ENCODE data around the gene LCA5L. TPM values are rescaled to one million over a fixed set of nuclear protein-coding genes. Genes with fewer than 3 reads are reported as not detected.
"Not testable (repeated sequence)": the region's sequence is repeated elsewhere in the genome, so short reads cannot be mapped to it uniquely, and the experiment has no call there.

LCA5L gene
- total RNA-seq, 1 donor from 2014 or later: 2.0 TPM

DNA sequence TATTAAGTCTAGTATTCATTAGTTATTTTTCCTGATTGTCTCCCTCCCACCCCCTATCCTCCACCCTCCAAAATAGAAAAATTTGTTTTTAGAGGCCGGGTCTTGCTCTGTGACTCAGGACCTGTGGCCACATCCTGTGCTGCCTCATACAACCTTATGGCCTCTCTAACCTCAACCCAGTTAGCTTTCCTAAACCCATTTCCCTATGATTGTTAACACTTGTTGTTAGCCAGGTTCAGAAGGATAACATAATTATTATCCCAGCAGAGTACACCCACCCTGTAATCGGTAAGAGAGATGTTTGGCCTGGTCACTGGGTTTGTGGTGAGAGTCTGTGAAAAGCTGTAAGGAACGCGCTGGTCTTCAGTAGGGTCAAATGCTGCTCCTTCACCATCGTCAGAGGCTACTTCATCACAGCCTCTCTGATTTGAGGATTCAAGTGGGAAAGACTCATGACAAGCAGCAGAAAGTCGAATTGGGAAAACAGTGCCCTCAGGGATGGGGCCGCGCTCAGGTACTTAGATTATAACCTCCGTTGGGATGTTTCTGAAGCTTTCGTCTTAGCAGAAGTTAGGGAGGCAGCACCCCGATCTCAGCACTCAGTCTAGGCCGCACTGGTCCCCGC lies 60.8 kb downstream of the LCA5L start:
- Histone ChIP-seq H2AFZ (ENCODE audit: low read depth, low read length) (no peak overlapping the region), H3K4me1 (ENCODE audit: insufficient read depth, low read length) (peaks cover 29% of the 10 kb centered on the region), H3K79me2 (ENCODE audit: insufficient read depth, low read length) (peaks cover 26% of the 10 kb centered on the region), H3K4me3 (ENCODE audit: insufficient read depth, low read depth, low read length) (no peak overlapping the region), H3K27ac (ENCODE audit: low read depth, low read length) (no peak overlapping the region), H3K9ac (ENCODE audit: low read length) (no peak overlapping the region), H3K4me2 (ENCODE audit: low read length) (peak overlapping the region; percentile 83), H4K20me1 (ENCODE audit: insufficient read depth, low read length) (peaks cover 16% of the 10 kb centered on the region), H3K27me3 (ENCODE audit: insufficient read depth, low read length) (no peaks in the 10 kb centered on the region), H3K36me3 (ENCODE audit: insufficient read depth, low read length) (no peaks in the 10 kb centered on the region), H3K9me3 (ENCODE audit: insufficient read depth, low read depth, low read length) (no peaks in the 10 kb centered on the region)
- FAIRE-seq: no peak
- no peak for TF ChIP-seq EZH2 (IDR thresholded peaks at IDR 0.05; ENCODE audit: insufficient read depth, low read length)
- TF ChIP-seq, protein P1, sequence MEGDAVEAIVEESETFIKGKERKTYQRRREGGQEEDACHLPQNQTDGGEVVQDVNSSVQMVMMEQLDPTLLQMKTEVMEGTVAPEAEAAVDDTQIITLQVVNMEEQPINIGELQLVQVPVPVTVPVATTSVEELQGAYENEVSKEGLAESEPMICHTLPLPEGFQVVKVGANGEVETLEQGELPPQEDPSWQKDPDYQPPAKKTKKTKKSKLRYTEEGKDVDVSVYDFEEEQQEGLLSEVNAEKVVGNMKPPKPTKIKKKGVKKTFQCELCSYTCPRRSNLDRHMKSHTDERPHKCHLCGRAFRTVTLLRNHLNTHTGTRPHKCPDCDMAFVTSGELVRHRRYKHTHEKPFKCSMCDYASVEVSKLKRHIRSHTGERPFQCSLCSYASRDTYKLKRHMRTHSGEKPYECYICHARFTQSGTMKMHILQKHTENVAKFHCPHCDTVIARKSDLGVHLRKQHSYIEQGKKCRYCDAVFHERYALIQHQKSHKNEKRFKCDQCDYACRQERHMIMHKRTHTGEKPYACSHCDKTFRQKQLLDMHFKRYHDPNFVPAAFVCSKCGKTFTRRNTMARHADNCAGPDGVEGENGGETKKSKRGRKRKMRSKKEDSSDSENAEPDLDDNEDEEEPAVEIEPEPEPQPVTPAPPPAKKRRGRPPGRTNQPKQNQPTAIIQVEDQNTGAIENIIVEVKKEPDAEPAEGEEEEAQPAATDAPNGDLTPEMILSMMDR (IDR thresholded peaks at IDR 0.05; ENCODE audit: insufficient read depth, low read depth, low read length): no peak
- peaks cover 7% of the 10 kb centered on the region for H3K4me1 Mint-ChIP-seq (ENCODE audit: low read depth, unreplicated experiment)
- peaks cover 2% of the 10 kb centered on the region for H3K36me3 Mint-ChIP-seq (ENCODE audit: low read depth, unreplicated experiment)
- peak overlapping the region; percentile 62 for H3K27ac Mint-ChIP-seq (ENCODE audit: unreplicated experiment)
- peak; percentile 54 for DNase-seq (ENCODE audit: low read depth)
- H3K9me3 Mint-ChIP-seq (ENCODE audit: unreplicated experiment): no peaks in the 10 kb centered on the region
- H3K27me3 Mint-ChIP-seq (ENCODE audit: low read depth, unreplicated experiment): no peaks in the 10 kb centered on the region
- H3K4me3 Mint-ChIP-seq (ENCODE audit: unreplicated experiment): peak overlapping the region; percentile 54

DNA sequence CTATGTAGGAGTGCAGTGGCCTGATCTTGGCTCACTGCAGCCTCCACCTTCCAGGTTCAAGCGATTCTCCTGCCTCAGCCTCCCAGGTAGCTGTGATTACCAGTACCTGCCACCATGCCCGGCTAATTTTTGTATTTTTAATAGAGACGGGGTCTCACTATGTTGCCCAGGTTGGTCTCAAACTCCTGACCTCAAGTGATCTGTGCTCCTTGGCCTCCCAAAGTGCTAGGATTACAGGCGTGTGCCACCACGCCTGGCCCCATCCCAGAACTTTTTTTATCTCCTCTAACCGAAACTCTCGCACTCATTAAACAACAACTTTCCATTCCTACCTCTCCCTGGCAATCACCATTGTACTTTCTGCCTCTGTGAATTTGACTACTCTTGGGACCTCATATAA lies 63.5 kb downstream of the LCA5L start:
- H3K4me1 Mint-ChIP-seq (ENCODE audit: low read depth, unreplicated experiment); FAIRE-seq: not testable (repeated sequence)

DNA sequence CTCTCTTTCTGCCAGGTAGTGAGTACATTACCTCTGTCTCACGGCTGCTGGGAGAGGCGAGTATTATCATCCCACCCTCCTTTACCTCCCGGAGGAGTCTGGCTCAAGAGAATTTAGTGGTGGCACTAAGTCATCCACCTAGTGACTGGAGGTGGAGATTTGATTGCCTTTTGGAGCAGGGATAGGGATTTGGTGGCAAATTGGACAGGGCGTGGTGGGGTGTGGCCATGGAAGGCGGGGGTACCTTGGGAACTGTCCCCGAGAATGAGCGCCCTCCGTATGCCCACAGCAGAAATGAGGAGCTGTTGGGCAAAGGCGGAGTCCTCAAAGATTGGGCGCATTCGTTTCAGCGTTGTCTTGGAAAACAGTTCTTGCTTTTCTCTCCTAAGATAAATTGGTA lies 64.6 kb downstream of the LCA5L start:
- no peaks in the 10 kb centered on the region for H4K20me1 ChIP-seq (ENCODE audit: insufficient read depth, low read length)
- FAIRE-seq: no peak
- H3K27me3 ChIP-seq (ENCODE audit: insufficient read depth, low read length): no peaks in the 10 kb centered on the region
- TF ChIP-seq, protein P1 (IDR thresholded peaks at IDR 0.05; ENCODE audit: insufficient read depth, low read depth, low read length): no peak
- TF ChIP-seq EZH2 (IDR thresholded peaks at IDR 0.05; ENCODE audit: insufficient read depth, low read length): no peak
- H3K27ac ChIP-seq (ENCODE audit: low read depth, low read length): peak overlapping the region; percentile 91
- H3K9ac ChIP-seq (ENCODE audit: low read length): peak overlapping the region; percentile 94
- DNase-seq (ENCODE audit: low read depth): no peak
- Mint-ChIP-seq H3K27me3 (ENCODE audit: low read depth, unreplicated experiment) (no peaks in the 10 kb centered on the region), H3K4me1 (ENCODE audit: low read depth, unreplicated experiment) (peaks cover 7% of the 10 kb centered on the region), H3K9me3 (ENCODE audit: unreplicated experiment) (no peaks in the 10 kb centered on the region), H3K36me3 (ENCODE audit: low read depth, unreplicated experiment) (peaks cover 2% of the 10 kb centered on the region), H3K4me3 (ENCODE audit: unreplicated experiment) (peak overlapping the region; percentile 91), H3K27ac (ENCODE audit: unreplicated experiment) (peak overlapping the region; percentile 71)
- no peaks in the 10 kb centered on the region for H3K9me3 ChIP-seq (ENCODE audit: insufficient read depth, low read depth, low read length)
- peaks cover 8% of the 10 kb centered on the region for H3K79me2 ChIP-seq (ENCODE audit: insufficient read depth, low read length)
- H3K4me1 ChIP-seq (ENCODE audit: insufficient read depth, low read length): peaks cover 19% of the 10 kb centered on the region
- no peaks in the 10 kb centered on the region for H3K36me3 ChIP-seq (ENCODE audit: insufficient read depth, low read length)
- peak overlapping the region; percentile 96 for H3K4me2 ChIP-seq (ENCODE audit: low read length)
- peak overlapping the region; percentile 90 for H3K4me3 ChIP-seq (ENCODE audit: insufficient read depth, low read depth, low read length)
- H2AFZ ChIP-seq (ENCODE audit: low read depth, low read length): peak overlapping the region; percentile 93

More for the DNA sequence above, 63.5 kb downstream of the LCA5L start:
- H3K36me3 ChIP-seq (ENCODE audit: insufficient read depth, low read length); H4K20me1 ChIP-seq (ENCODE audit: insufficient read depth, low read length); H3K4me3 ChIP-seq (ENCODE audit: insufficient read depth, low read depth, low read length); H2AFZ ChIP-seq (ENCODE audit: low read depth, low read length); H3K4me2 ChIP-seq (ENCODE audit: low read length); H3K27ac Mint-ChIP-seq (ENCODE audit: unreplicated experiment); H3K9me3 ChIP-seq (ENCODE audit: insufficient read depth, low read depth, low read length); H3K4me3 Mint-ChIP-seq (ENCODE audit: unreplicated experiment); H3K9ac ChIP-seq (ENCODE audit: low read length); H3K27me3 Mint-ChIP-seq (ENCODE audit: low read depth, unreplicated experiment); H3K36me3 Mint-ChIP-seq (ENCODE audit: low read depth, unreplicated experiment); H3K27me3 ChIP-seq (ENCODE audit: insufficient read depth, low read length); DNase-seq (ENCODE audit: low read depth); H3K27ac ChIP-seq (ENCODE audit: low read depth, low read length); H3K9me3 Mint-ChIP-seq (ENCODE audit: unreplicated experiment): not testable (repeated sequence)
- peaks cover 12% of the 10 kb centered on the region for H3K79me2 ChIP-seq (ENCODE audit: insufficient read depth, low read length)
- peaks cover 25% of the 10 kb centered on the region for H3K4me1 ChIP-seq (ENCODE audit: insufficient read depth, low read length)
